GM10266 (cell line): ENCODE data around the gene RTN4RL2.

Experiments
- DNase-seq: peaks from one replicate; pipeline ENCODE4 v3.0.0; 2012; ENCODE audit errors: extremely low spot score
- TF ChIP-seq, protein P1 (sequence below): IDR thresholded peaks from 2 replicates; pipeline ENCODE4 v1.5.1; 2012; ENCODE audit warnings: mild to moderate bottlenecking, low read depth; ENCODE audit not compliant: control insufficient read depth, insufficient read depth; ENCODE audit errors: missing control alignments

RTN4RL2 gene

DNA sequence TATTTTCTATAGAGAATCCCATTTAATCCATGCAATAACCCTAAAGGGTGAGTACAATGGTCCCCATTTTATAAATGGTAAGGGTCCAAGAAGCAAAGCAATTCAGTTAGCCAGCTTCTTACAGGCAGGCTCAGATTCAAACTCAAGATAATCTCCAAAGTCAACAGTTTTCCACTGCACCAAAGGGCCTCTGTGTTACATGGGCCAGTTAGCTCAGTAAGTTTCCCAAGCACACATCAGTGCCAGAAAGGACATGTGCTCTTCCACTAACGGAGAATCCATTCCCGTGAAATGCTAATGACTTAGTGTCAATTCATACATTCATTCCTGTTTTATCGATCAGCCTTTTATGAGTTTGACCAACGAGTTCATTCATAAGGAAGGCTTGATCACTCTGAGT, 44.2 kb downstream of the RTN4RL2 start:
- DNase-seq, result no peak
- TF ChIP-seq, protein P1, sequence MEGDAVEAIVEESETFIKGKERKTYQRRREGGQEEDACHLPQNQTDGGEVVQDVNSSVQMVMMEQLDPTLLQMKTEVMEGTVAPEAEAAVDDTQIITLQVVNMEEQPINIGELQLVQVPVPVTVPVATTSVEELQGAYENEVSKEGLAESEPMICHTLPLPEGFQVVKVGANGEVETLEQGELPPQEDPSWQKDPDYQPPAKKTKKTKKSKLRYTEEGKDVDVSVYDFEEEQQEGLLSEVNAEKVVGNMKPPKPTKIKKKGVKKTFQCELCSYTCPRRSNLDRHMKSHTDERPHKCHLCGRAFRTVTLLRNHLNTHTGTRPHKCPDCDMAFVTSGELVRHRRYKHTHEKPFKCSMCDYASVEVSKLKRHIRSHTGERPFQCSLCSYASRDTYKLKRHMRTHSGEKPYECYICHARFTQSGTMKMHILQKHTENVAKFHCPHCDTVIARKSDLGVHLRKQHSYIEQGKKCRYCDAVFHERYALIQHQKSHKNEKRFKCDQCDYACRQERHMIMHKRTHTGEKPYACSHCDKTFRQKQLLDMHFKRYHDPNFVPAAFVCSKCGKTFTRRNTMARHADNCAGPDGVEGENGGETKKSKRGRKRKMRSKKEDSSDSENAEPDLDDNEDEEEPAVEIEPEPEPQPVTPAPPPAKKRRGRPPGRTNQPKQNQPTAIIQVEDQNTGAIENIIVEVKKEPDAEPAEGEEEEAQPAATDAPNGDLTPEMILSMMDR, result no peak

GRCh38 chr11:57506522-57506921, 46.2 kb downstream of the RTN4RL2 start:
- no peak for DNase-seq
- TF ChIP-seq, protein P1, result no peak

- no peak for DNase-seq
- TF ChIP-seq, protein P1, result no peak
These were observed 48.2 kb downstream of the RTN4RL2 start for GRCh38 chr11:57508341-57509170.

- no peak for DNase-seq
- TF ChIP-seq, protein P1, result no peak
These were observed 51.6 kb downstream of the RTN4RL2 start for GRCh38 chr11:57511741-57512430.

DNA sequence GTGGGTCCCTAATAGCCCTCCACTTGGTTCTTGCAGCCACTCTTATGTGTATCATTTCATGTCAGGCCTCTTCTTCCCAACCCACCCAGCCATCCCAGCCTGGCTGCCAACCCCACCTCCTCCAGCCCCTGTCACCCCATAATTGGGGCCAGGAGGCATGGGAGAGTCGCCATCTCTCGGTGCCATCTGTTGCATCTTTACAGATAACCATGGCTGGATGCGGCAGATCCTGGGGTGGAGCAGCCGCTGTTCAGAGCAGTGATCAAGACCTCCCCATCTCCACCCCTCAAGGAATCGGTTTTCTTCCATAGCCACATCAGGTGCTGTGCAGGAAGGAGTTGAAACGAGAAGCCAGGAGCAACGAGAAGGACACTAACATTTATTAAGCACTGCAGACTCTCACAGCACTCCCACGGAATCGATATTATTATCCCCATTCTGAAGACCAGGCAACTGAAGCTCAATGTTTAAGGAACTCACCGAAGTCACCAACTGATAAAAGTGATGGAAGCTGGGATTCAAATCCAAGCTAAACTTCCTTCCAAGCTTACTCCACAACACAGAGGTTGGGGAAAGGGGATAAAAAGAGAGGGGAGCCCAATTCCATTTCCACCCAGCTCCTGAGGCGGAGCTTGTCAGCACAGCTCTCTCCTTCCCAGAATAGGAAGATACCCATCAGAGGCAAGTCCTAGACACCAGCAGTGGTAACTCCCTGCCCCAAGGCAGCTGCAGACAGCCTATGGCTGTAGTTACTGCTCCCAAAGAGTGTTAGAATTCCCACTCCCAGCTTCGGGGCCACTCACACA, 52.5 kb downstream of the RTN4RL2 start:
- DNase-seq, result no peak
- TF ChIP-seq, protein P1, result no peak

- TF ChIP-seq, protein P1, result no peak
- DNase-seq, result no peak
These were observed 53.1 kb downstream of the RTN4RL2 start for GRCh38 chr11:57513452-57513795.
